NAMALWA (cell line): ENCODE results near the gene ERG.

ENCODE experiments used
- DNase-seq: peaks from one replicate; pipeline ENCODE4 v3.0.0-alpha.2; 2015; ENCODE audit warnings: low spot score

ERG gene

GRCh38 chr21:38330666-38331065, 167.6 kb downstream of the ERG start:
- no peak for DNase-seq
